IPS-18c (cell line): ENCODE measurements around the gene CDH26.

ENCODE experiments used
- H3K4me3 ChIP-seq: 2 replicates; pipeline ENCODE4 v1.7.0; 2013; ENCODE audit warnings: low read depth, mild to moderate bottlenecking, low read length, moderate library complexity; ENCODE audit not compliant: insufficient read depth
- H3K9me3 ChIP-seq: one replicate; pipeline ENCODE4 v1.6.1; 2013; ENCODE audit warnings: mild to moderate bottlenecking, low read length, moderate library complexity; ENCODE audit not compliant: control insufficient read depth, insufficient read depth

The CDH26 gene

DNA sequence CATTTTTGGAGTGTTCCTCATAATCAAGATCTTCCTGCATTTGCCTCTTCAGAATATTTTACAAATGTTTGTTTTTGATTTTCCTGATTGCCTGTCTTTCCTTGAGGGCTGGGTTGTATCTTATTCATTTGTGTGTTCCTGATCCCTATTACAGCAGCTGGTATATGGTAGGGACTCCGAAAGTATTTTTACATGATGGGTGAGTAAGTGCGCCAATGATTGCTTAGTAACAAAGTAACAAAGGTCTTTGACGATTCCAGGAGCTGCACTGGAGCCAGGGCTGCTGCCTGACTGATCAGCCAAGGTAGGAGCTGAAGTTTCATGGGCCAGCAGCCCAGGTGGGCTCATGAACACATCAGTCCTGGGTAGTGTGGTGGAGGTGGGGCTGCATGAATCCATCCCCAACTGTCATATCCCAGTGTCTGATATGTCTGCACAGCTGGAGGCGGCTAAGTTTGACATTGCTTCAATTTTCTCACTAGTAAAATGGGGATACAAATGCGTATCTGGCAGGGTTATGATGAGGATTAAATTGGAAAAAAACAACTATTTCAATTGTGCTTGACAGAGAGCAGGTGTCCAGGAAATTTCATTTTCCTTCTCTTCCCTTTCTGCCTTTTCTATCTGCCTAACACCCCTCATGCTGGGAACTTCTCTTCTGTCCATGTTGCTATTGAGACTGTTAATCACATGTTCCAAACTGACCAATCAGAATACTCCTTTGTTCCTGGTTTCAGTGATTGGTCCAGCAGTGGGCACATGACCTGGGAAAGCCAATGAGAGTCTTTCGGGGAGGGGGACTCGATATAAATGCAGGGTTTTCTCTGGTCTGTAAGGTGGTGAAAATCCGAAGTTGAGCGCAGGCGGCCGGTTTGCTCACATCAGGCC is 90.7 kb downstream of the CDH26 start:
- no peaks in the 10 kb centered on the region for H3K9me3 ChIP-seq
- H3K4me3 ChIP-seq, result no peak overlapping the region

DNA sequence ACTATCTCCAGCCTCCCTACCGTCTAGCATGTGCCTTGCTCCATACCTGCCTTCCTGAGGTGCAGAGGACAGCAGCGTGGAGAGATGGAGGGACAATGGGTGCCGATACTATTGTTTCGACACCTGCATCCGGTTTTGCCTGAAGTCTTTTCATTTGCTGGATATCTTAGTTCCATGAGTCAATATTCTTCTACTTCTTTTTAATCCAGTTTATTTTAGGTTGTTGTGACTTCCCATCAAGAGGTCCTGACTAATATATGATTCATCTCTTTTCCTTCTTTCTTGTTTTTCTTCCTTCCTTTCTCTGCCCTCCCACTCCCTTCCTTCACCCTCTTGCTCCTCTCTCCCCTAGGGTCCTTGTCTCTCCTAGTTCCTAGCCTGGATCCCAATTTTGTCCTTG is 91.4 kb downstream of the CDH26 start:
- H3K9me3 ChIP-seq, result no peaks in the 10 kb centered on the region
- H3K4me3 ChIP-seq, result no peak overlapping the region

DNA sequence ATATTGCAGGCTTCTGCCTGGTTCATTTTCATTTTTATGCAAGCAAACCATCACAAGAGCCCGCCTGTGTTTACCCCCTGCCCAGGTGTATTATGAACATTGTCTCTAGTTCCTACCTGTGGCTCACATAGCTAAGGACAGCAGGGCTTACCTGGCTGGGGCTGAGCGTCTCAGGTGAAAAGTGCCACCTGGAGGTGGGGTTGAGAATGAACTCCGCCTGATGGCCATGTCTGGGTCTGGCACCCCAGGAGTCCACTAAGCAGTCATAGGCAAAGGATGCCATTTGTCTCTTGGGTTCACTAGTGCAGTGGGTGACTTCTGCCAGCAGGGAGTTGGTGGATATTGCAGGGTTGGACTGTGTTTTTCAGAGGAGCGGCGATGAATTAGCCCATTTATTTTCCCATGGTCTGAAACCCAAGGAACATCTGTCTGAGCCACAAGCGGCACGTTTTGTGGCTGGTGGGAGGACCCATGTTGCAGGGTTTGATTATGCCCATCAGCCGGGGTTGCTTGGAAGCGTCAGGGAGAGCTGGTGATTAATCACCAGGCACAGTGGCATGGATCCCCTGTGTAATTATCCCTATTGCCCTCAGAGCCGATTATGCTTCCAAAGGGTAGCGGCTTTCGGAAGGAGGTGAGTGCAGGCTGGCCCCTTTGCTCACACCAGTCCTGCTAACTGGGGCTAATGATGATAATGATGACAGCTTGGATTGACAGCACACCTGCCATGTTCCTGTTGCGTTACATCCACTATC is 92.1 kb downstream of the CDH26 start:
- Histone ChIP-seq H3K9me3 (no peaks in the 10 kb centered on the region), H3K4me3 (no peak overlapping the region)

DNA sequence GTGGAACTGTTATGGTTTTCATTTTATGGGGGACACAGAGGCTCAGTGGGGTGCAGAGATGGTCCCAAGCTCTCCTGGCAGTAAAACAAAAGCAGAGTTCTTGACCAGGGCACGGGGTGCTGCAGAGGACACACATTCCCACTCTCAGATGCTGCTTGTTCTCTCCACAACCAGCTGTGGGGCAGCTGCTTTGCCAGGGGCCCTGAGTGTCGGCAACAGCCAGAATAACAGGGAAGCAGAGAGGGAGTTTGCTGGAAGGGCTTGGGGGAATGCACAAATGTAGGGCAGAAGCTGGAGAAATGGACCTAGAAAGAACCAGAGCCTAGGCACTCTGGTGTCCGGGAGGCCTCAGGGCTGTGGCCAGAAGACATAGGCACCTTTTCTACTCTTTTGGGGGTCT is 93.7 kb downstream of the CDH26 start:
- H3K4me3 ChIP-seq, result no peak overlapping the region
- H3K9me3 ChIP-seq, result no peaks in the 10 kb centered on the region

DNA sequence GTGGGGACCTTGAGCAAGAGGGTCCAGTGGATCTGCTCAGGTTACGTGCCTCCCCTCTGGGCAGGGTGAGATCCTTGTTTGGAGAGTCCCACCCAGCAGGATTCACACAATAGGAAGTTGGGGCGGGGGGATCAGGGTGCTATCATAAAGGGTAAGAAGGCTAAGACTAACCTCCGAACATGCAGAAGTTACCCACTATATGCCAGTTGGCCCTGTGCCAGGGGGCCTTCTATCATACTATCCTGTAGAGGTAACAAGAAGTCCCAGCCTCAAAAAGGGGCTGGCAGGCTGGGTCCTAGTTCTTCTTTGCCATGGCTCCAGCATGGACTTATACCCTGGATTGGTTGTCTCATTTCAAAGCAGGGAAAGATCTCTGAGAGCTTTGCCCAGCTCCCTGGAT is 94.1 kb downstream of the CDH26 start:
- Histone ChIP-seq H3K9me3 (no peaks in the 10 kb centered on the region), H3K4me3 (no peak overlapping the region)

DNA sequence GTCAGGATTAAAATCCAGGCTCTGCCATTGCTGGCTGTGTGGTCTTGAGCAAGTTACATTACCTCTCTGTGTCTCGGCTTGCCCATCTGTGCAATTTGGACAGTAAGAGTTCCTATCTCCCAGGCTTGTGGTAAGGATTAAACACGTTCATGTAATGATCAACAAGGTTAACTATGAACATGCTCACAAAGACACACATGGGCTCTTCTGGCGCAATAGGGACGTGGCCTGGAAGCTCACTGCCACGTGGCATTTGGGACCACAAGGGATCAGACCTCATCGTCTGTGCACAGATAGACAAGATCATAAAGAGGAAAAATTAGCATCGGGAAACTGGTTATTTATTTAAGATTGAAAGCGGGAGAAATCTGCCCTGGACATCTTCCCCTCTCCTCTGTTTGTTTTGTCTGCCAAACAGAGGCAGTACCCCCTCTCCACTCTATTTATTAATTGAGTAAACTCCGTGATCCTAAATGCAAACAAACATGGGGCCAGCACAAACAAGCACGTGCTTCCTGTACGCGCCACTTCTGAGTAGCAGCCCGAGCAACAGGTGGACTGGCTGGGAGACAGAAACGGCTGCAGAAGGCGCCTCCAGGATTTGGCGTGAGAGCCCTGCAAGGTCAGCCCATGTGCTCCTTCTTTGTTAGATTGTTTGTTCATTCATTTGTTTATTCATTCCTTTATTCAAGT is 95.0 kb downstream of the CDH26 start:
- no peaks in the 10 kb centered on the region for H3K9me3 ChIP-seq
- H3K4me3 ChIP-seq, result no peak overlapping the region

DNA sequence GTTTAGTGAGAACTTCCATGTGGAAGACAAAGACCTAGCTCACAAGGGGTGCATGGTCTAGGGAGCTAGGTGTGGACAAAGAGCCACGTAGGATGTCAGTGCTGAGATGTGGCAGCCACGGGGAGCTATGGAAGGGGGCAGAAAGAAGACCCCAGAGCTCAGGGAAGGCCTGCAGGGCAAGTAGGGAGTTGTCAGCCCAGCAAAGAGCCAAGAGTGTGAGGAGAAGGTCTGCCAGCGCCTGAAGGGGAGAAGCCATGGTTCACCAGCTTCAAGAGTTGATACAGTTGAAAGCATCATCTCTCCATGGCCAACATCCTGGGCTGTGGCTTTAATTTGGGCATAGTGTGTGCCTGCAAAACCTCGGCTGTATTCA is 95.6 kb downstream of the CDH26 start:
- Histone ChIP-seq H3K4me3 (no peak overlapping the region), H3K9me3 (no peaks in the 10 kb centered on the region)

DNA sequence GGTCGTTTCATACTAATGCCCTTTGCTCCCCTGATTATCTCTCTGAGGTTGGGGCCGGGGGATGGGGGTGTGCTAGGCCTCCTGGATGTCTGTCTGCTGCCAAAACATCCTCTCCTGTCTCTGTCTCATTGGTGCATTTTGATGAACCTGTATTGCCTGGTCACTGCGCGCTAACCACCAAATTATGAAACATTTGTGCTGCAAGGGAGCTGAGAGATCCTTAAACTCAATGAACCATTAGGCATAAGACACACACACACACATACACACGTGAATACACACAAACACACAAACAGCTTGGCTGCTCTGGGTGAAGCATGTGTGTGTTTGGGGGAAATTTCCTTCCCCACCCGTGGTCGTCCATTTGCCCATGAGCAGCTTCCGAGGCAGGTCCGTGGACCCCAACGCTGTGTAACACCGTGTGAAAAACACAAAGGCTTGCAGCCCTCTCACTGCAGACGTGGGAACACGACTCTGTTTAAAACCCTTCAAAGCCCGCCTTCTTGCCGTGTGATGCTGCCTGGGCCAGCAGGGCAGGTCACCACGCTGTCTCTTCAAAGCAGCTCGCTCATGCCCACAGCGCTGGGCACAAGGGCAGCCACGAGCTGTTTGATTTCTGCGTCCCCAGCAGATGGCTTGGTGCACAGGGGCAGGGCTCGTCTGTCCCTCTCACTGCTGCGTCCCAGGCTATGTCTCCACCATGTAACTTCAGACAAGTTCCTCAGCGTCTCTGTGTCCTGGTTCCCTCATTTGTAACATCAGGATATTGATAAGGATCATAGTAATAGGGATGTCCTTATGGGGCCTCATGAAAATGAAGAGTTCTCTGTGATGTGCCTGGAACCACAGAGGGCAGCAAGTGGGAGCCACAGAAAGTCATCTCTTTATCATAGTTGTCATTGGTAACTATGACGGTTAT is 96.8 kb downstream of the CDH26 start:
- Histone ChIP-seq H3K9me3 (no peaks in the 10 kb centered on the region), H3K4me3 (no peak overlapping the region)

DNA sequence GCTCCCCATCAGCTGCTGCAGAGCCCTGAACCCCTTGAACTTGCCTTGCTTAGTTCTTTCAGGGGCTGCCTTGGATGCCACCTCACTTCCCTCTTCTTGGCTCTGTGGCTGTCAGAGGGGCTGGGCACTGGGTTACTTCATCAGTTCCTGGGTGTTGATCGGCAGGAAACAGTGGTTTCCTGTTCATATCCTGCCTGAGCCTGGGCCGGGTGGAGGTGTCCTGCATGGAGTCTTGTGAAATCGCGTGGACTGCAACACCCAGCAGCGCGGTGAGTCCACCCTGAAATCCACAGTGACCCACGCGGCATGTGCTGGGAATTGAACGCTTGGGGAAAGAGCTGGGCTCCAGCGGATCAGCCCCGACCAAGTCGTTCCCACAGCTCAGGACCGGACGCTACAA is 97.5 kb downstream of the CDH26 start:
- H3K4me3 ChIP-seq, result no peak overlapping the region
- no peaks in the 10 kb centered on the region for H3K9me3 ChIP-seq

DNA sequence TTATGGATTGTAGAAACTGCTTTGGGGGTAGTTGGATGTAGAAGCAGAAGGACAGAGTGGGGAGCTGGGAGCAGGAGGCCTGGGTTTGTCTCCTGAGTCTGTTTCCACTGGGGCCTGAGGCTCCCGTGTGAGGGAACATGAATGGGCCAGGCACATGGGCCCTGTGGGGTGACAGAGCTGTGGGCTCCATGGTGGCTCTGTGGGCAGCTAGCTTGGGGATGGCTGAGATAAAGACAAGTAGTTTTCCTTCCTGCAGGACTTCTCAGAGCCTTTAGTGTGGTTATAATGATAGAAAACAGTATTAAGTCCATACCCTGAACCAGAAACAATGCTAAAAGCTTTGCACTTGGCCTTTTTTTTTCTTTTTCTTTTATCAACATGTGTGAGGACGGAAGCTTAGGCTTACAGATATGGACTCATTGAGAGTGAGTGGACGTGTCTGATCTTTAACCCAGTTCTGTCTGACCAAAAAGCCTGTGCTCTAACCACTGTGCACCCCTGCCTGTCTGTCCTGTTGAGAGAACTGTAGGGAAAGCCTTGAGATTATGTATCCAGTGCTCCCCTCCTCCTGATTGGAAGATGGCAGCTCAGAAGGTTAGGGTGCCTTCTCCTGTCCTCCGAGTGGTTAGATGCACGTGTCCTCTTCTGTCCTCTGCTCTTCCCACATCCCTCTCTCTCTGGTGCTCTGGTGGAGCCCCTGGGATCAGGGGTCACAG is 98.3 kb downstream of the CDH26 start:
- no peaks in the 10 kb centered on the region for H3K9me3 ChIP-seq
- no peak overlapping the region for H3K4me3 ChIP-seq

DNA sequence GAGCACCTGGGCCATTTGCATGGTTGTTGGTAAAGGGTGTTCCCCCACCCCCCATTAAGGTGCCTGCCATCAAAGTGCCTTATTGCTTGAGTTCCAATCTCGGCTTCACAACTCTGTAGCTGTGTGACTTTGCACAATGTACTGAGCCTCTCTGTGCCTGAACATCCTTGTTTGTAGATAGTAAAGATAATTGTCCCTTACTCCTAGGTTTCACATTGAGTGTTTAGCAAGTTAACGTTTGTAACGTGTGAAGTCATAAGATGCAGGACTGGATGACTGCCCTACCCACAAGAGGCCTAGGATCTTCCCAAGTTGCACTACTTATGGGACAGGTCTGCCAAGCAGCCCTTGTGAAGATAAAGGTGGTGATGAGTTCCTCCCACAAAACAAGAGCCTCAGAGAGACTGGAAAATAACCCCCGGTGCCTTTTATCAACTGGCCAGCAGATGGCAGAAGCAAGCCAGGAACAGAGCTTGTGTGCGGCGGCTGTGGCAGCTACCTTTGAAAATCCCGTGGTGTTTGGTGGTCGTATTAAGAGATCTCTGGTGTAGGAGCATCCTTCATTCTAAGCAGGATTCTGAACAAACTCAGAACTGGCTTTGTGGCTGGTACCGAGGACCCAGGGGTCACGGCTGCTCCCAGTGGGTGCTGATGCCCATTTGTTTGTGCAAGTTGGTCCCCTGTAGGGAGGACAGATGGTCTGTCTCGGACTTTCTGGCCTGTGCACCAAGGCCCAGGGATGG is 99.1 kb downstream of the CDH26 start:
- no peak overlapping the region for H3K4me3 ChIP-seq
- no peaks in the 10 kb centered on the region for H3K9me3 ChIP-seq

DNA sequence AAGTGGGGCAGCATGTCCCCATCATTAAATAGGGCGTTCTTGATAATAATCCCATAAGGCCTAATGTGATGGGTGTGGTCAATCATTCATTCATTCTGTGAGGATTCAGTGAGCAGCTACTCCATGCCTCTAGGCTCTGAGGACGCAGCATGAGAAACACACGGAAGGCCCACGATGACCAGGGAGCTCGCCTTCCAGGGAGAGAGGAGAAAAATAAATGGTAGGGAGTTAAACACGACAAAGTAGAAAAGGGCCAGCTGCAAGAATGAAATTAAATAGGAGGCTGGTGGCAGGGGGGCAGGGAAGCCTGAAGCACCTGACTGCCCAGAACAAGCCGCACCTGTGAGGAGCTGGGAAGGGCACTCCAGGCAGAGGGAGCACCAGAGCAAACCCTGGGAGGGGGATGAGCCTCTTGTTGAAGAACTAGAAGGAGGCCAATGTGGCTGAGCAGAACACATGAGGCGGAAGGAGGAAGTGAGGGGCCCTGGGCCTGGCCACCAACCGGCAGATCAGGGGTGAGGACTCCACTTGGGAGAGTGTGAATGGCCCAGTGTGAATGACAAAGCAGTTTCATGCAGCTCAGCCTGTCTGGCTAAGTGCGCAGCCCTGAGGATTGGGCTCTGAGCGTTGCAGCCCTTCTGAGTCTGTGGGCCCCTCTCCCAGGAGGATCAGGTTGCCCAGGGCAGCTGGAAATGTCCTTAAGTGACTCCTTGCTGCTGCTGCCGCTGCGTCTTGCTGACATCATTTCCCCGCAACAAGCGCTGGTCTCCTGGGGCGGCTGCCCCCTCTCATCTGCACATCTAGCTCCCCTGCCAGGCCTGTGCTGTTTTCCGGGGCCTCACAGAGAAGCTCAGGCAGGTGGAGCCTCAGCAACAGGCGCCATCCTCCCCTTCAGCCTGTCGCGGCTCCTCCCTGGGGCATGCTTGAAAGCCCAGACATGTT is 99.9 kb downstream of the CDH26 start:
- Histone ChIP-seq H3K9me3 (no peaks in the 10 kb centered on the region), H3K4me3 (no peak overlapping the region; the same call in 1 of the 2 replicates)

DNA sequence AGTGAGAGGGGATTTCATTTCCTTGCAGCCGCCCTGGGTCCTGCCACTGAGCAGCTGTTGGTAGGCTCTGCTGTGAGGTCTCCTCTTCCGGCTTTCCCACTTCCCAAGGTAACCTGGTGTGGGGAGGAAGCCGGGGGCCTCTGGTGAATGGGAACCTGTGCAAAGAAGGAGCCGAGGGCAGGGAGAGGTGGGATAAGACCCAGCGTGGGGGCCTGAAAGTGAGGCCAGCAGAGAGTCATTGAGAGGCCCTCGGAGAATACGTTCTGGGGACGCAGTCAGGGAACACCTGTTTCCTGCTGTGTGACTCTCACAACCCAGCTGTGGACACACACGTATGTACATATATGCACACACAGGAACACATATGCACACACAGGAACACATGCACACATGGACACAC is 100.7 kb downstream of the CDH26 start:
- no peak overlapping the region for H3K4me3 ChIP-seq
- H3K9me3 ChIP-seq, result no peaks in the 10 kb centered on the region

DNA sequence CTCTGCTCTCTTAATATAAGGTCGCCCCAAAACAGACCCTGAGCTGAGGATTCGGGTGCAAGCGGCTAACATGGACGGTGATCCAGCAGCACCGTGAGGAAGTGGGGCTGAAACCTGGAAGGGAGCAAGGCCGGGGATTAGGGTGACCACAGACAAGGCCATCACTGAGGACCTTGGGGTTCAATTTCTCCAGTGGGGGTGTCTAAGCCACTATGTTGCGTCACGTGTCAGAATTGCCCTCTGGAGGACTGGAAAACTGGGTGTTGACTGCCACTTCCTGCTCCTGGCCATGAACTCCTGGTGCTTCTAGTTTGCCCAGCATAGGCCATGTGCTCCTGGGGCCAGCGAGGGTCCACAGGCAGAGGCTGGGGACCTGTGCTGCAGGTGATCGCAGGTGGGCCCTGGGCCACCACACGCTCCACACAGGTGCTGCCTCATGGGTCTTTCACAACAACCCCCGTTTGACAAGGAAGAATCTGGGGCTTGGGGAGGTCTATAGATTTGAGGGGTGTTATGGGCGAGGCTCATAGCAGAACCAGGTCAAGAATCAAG is 101.9 kb downstream of the CDH26 start:
- Histone ChIP-seq H3K9me3 (no peaks in the 10 kb centered on the region), H3K4me3 (no peak overlapping the region)

DNA sequence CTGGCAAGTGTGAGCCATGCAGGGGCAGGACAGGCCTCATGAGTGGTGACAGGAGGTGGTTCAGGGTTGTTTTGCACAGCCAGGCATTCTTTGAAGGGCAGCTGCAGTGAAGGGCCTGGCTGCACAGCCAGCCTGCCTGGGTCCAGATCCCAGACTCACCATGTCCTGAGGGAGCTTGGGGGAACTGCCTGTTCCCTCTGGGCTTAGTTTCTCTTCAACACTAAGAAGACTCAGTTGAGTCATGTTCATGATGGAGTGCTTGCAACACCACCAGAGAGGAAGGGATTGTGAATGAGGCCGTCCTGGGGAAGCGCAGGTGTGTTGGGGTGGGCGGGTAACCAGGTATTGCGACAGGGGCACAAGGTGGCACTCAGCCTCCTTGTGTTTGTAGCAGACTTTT is 102.4 kb downstream of the CDH26 start:
- Histone ChIP-seq H3K9me3 (no peaks in the 10 kb centered on the region), H3K4me3 (no peak overlapping the region)
